Measurements from ENCODE around the gene CRYBB2. TPM values are rescaled to one million over a fixed set of nuclear protein-coding genes. Genes with fewer than 3 reads are reported as not detected.
"Not testable (repeated sequence)": the region's sequence is repeated elsewhere in the genome, so short reads cannot be mapped to it uniquely, and the experiment has no call there.

Gene CRYBB2
- polyA plus RNA-seq, 1 of the 3 experiments (the other 2 are of a cell fraction), result 0.69 TPM

DNA sequence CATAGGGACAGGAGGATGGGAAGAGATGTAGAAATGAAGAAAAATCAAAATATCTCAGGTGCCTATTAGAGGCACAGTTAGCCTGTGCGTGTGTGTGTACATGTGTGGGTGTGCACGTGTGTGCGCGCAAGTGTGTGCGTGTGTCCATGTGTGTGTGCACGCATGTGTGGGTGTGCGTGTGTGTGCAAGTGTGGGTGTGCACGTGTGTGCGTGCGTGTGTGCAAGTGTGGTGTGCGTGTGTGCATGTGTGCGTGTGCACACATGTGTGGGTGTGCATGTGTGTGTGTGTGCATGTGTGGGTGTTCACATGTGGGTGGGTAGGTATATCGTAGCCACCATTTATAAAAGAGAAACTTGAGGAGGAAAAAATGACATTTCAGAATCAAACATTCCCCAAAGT lies 9.4 kb downstream of the CRYBB2 start:
- no peak overlapping the region for H3K27ac ChIP-seq (ENCODE audit: low read depth in 2 of 2, low read length in 1 of 2)
- H3K27me3 ChIP-seq (ENCODE audit: insufficient read depth), result no peaks in the 10 kb centered on the region; the same call in 1 of the 2 replicates
- H3K4me3 ChIP-seq (ENCODE audit: low read depth in 2 of 2, low read length in 1 of 2), result no peak overlapping the region
- H3K4me2 ChIP-seq, result no peak overlapping the region
- no peaks in the 10 kb centered on the region for H4K20me1 ChIP-seq (ENCODE audit: insufficient read depth)
- ChIA-PET CTCF (no interaction called here), POLR2A (no interaction called here)
- H3K9me2 ChIP-seq, result no peaks in the 10 kb centered on the region
- no peaks in the 10 kb centered on the region for H3K4me1 ChIP-seq (ENCODE audit: control insufficient read depth in 1 of 2, insufficient read depth in 2 of 2, low read depth in 1 of 2, low read length in 1 of 2)
- H3K36me3 ChIP-seq (replicated peaks in 1 of 2; ENCODE audit: control insufficient read depth in 1 of 2, insufficient read depth in 2 of 2, low read length in 1 of 2), result no peaks in the 10 kb centered on the region
- 91% methylated on average over 13 of the region's 13 CpGs for WGBS (ENCODE audit: low lambda C conversion rate)
- no peak for TF ChIP-seq JUND (IDR thresholded peaks at IDR 0.05)
- TF ChIP-seq TAF1 (IDR thresholded peaks at IDR 0.05; ENCODE audit: borderline replicate concordance, low read depth, low read length), result no peak
- no peak for TF ChIP-seq RXRA (IDR thresholded peaks at IDR 0.05; ENCODE audit: borderline replicate concordance, low read depth)
- no peak for TF ChIP-seq MEF2A (IDR thresholded peaks at IDR 0.05; ENCODE audit: borderline replicate concordance, low read depth)
- TF ChIP-seq USF2 (IDR thresholded peaks at IDR 0.05; ENCODE audit: borderline replicate concordance, low read depth, low read length), result no peak
- no peak for TF ChIP-seq POLR2AphosphoS5 (IDR thresholded peaks at IDR 0.05; ENCODE audit: low read depth, low read length)
- no peaks in the 10 kb centered on the region for H3K79me2 ChIP-seq (ENCODE audit: insufficient read depth)
- no peak for DNase-seq
- no peak overlapping the region for H3K9ac ChIP-seq
- no peaks in the 10 kb centered on the region for H3K9me3 ChIP-seq
- H3F3A ChIP-seq (replicated peaks; ENCODE audit: insufficient read depth), result no peaks in the 10 kb centered on the region
- H2AFZ ChIP-seq (ENCODE audit: low read depth), result no peak overlapping the region

DNA sequence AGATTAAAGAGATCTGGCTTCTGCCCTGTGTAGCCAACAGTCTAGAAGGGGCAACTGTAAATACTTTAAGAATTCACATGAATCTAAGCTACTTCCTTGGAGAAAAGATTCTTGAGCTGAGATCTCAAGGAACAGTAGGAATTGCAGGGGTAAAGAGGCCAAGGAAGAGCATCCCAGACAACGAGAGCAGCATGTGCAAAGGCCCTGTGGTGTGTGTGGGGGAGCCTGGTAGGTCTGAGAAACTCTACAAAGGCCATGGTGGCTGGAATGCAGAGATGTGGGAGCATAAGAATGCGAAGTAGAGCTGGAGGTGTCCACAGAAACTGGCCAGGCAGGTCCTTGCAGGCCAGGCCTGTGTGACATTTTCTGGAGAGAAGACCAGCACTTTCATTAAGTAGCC lies 11.3 kb downstream of the CRYBB2 start:
- H3K36me3 ChIP-seq (replicated peaks in 1 of 2; ENCODE audit: control insufficient read depth in 1 of 2, insufficient read depth in 2 of 2, low read length in 1 of 2); H3K9ac ChIP-seq; H3K4me2 ChIP-seq; H3K27me3 ChIP-seq (ENCODE audit: insufficient read depth); POLR2A ChIA-PET; DNase-seq; H3K4me3 ChIP-seq (ENCODE audit: low read depth in 2 of 2, low read length in 1 of 2); H3K9me3 ChIP-seq; H2AFZ ChIP-seq (ENCODE audit: low read depth); H3K4me1 ChIP-seq (ENCODE audit: control insufficient read depth in 1 of 2, insufficient read depth in 2 of 2, low read depth in 1 of 2, low read length in 1 of 2); H4K20me1 ChIP-seq (ENCODE audit: insufficient read depth); H3K9me2 ChIP-seq; H3K79me2 ChIP-seq (ENCODE audit: insufficient read depth); H3F3A ChIP-seq (replicated peaks; ENCODE audit: insufficient read depth); H3K27ac ChIP-seq (ENCODE audit: low read depth in 2 of 2, low read length in 1 of 2): not testable (repeated sequence)
- CTCF ChIA-PET, result interaction anchor here (0.8 to 1.2 kb wide), 2 partner anchors 29 to 470 kb away, joined by 3 to 4 read pairs; no protein-coding TSS in a partner anchor
- 22% methylated on average over 2 of the region's 2 CpGs for WGBS (ENCODE audit: low lambda C conversion rate)

- Histone ChIP-seq H3K9ac (no peak overlapping the region), H3K27me3 (ENCODE audit: insufficient read depth) (no peaks in the 10 kb centered on the region), H3K4me3 (ENCODE audit: low read depth in 2 of 2, low read length in 1 of 2) (no peak overlapping the region), H3K27ac (ENCODE audit: low read depth in 2 of 2, low read length in 1 of 2) (no peak overlapping the region), H3K4me2 (no peak overlapping the region), H3F3A (replicated peaks; ENCODE audit: insufficient read depth) (no peaks in the 10 kb centered on the region), H2AFZ (ENCODE audit: low read depth) (no peak overlapping the region), H3K9me3 (no peaks in the 10 kb centered on the region), H3K9me2 (no peaks in the 10 kb centered on the region), H4K20me1 (ENCODE audit: insufficient read depth) (no peaks in the 10 kb centered on the region), H3K79me2 (ENCODE audit: insufficient read depth) (no peaks in the 10 kb centered on the region), H3K36me3 (replicated peaks in 1 of 2; ENCODE audit: control insufficient read depth in 1 of 2, insufficient read depth in 2 of 2, low read length in 1 of 2) (no peaks in the 10 kb centered on the region), H3K4me1 (ENCODE audit: control insufficient read depth in 1 of 2, insufficient read depth in 2 of 2, low read depth in 1 of 2, low read length in 1 of 2) (peaks cover 0 to 4% of the 10 kb centered on the region in 2 experiments; a peak in 1 of 4 replicates)
- TF ChIP-seq, protein P1, sequence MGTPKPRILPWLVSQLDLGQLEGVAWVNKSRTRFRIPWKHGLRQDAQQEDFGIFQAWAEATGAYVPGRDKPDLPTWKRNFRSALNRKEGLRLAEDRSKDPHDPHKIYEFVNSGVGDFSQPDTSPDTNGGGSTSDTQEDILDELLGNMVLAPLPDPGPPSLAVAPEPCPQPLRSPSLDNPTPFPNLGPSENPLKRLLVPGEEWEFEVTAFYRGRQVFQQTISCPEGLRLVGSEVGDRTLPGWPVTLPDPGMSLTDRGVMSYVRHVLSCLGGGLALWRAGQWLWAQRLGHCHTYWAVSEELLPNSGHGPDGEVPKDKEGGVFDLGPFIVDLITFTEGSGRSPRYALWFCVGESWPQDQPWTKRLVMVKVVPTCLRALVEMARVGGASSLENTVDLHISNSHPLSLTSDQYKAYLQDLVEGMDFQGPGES (IDR thresholded peaks at IDR 0.05; ENCODE audit: low read depth, low read length), result no peak
- no peak for TF ChIP-seq TCF12 (IDR thresholded peaks at IDR 0.05)
- no peak for TF ChIP-seq TAF1 (IDR thresholded peaks at IDR 0.05; ENCODE audit: borderline replicate concordance, low read depth, low read length)
- no peak for TF ChIP-seq POLR2AphosphoS5 (IDR thresholded peaks at IDR 0.05; ENCODE audit: low read depth, low read length)
- TF ChIP-seq TEAD4 (IDR thresholded peaks at IDR 0.05; ENCODE audit: borderline replicate concordance, insufficient read depth), result no peak
- no peak for TF ChIP-seq SIN3A (IDR thresholded peaks at IDR 0.05; ENCODE audit: borderline replicate concordance, low read depth, low read length)
- DNase-seq, result no peak
- ChIA-PET CTCF (interaction anchor here (0.6 to 1.8 kb wide), 3 partner anchors 321 to 540 kb away, joined by 3 to 6 read pairs (median 3); no protein-coding TSS in a partner anchor), POLR2A (no interaction called here)
- WGBS (ENCODE audit: low lambda C conversion rate), result 75% methylated on average over 5 of the region's 5 CpGs
Measured at GRCh38 chr22:25232301-25232700, 12.9 kb downstream of the CRYBB2 start.

DNA sequence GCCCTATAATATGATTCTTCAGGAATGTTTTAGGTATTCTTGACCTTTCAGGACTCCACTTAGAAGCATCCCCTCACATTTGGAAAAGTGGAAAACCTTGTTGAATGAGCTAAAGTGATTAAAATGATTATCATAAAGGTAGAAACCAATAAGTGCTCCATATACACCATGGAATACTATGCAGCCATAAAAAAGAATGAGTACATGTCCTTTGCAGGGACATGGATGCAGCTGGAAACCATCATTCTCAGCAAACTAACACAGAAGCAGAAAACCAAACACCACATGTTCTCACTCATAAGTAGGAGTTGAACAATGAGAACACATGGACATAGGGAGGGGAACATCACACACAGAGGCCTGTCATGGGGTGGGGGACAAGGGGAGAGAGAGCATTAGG lies 14.3 kb downstream of the CRYBB2 start:
- H3K27ac ChIP-seq (ENCODE audit: low read depth in 2 of 2, low read length in 1 of 2); H4K20me1 ChIP-seq (ENCODE audit: insufficient read depth); H3K9ac ChIP-seq; POLR2A ChIA-PET; H3K4me2 ChIP-seq; H3F3A ChIP-seq (replicated peaks; ENCODE audit: insufficient read depth); H3K9me2 ChIP-seq; H3K36me3 ChIP-seq (replicated peaks in 1 of 2; ENCODE audit: control insufficient read depth in 1 of 2, insufficient read depth in 2 of 2, low read length in 1 of 2); H3K79me2 ChIP-seq (ENCODE audit: insufficient read depth); H3K27me3 ChIP-seq (ENCODE audit: insufficient read depth); H3K4me3 ChIP-seq (ENCODE audit: low read depth in 2 of 2, low read length in 1 of 2); H3K9me3 ChIP-seq; H2AFZ ChIP-seq (ENCODE audit: low read depth); H3K4me1 ChIP-seq (ENCODE audit: control insufficient read depth in 1 of 2, insufficient read depth in 2 of 2, low read depth in 1 of 2, low read length in 1 of 2); DNase-seq: not testable (repeated sequence)
- CTCF ChIA-PET, result interaction anchor here (3.9 kb wide), 1 partner anchor 539 kb away, joined by 52 read pairs; no protein-coding TSS in a partner anchor

All from SK-N-SH (cell line).